ENCODE data around the gene ZZZ3.
A peak's percentile ranks its signal among the peaks of the same experiment; 100 is the strongest.

The ZZZ3 gene

GRCh38 chr1:77683160-77684148, 996 bp upstream of the ZZZ3 start (continued):
- TF ChIP-seq ZBTB11 (tag by site-specific recombination; conservative IDR thresholded peaks at IDR 0.05; ENCODE audit: low read depth) (peak; percentile 97), FEZF1 (tag by site-specific recombination; IDR thresholded peaks at IDR 0.05) (peak; percentile 20; the same call in 1 of the 2 replicates), ZBTB6 (tag by site-specific recombination; IDR thresholded peaks at IDR 0.05) (0 out of 2 replicates have a peak, but pooled peaks have one; percentile 36), GLI2 (tag by site-specific recombination; IDR thresholded peaks at IDR 0.05; ENCODE audit: borderline replicate concordance, low read depth) (no peak), ATF2 (tag by site-specific recombination; IDR thresholded peaks at IDR 0.05; ENCODE audit: low read depth) (no peak), ZNF501 (tag by site-specific recombination; IDR thresholded peaks at IDR 0.05) (peak; percentile 86), ZNF473 (tag by site-specific recombination; IDR thresholded peaks at IDR 0.05) (no peak), ZNF391 (tag by site-specific recombination; IDR thresholded peaks at IDR 0.05; ENCODE audit: borderline replicate concordance, low read depth) (no peak; the same call in 1 of the 2 replicates), ZNF561 (tag by site-specific recombination; IDR thresholded peaks at IDR 0.05; ENCODE audit: borderline replicate concordance) (peak; percentile 80; the same call in 1 of the 2 replicates), ZNF658 (tag by site-specific recombination; IDR thresholded peaks at IDR 0.05) (no peak), ZNF544 (tag by site-specific recombination; IDR thresholded peaks at IDR 0.05) (no peak), ZNF560 (tag by site-specific recombination; IDR thresholded peaks at IDR 0.05; ENCODE audit: borderline replicate concordance) (no peak), ZNF610 (tag by site-specific recombination; IDR thresholded peaks at IDR 0.05; ENCODE audit: borderline replicate concordance) (peak; percentile 52; the same call in 1 of the 2 replicates), YY2 (tag by site-specific recombination; IDR thresholded peaks at IDR 0.05) (no peak), ZNF776 (tag by site-specific recombination; IDR thresholded peaks at IDR 0.05; ENCODE audit: borderline replicate concordance) (no peak), ZNF600 (tag by site-specific recombination; IDR thresholded peaks at IDR 0.05) (peak; percentile 82), ZBTB17 (tag by site-specific recombination; IDR thresholded peaks at IDR 0.05) (peak; percentile 95), ZNF704 (tag by site-specific recombination; IDR thresholded peaks at IDR 0.05) (no peak), ZNF777 (tag by site-specific recombination; IDR thresholded peaks at IDR 0.05; ENCODE audit: borderline replicate concordance) (no peak; the same call in 1 of the 2 replicates), TCF7L2 (IDR thresholded peaks at IDR 0.05; ENCODE audit: borderline replicate concordance, low read depth, low read length) (no peak), GFI1B (tag by site-specific recombination; IDR thresholded peaks at IDR 0.05) (no peak), ZNF645 (tag by site-specific recombination; IDR thresholded peaks at IDR 0.05) (no peak), ZNF404 (tag by site-specific recombination; IDR thresholded peaks at IDR 0.05) (no peak), ZNF549 (tag by site-specific recombination; IDR thresholded peaks at IDR 0.05) (no peak), ZNF792 (tag by site-specific recombination; IDR thresholded peaks at IDR 0.05) (no peak), ZNF571 (tag by site-specific recombination; IDR thresholded peaks at IDR 0.05) (no peak), ZNF585B (tag by site-specific recombination; IDR thresholded peaks at IDR 0.05) (no peak), SALL2 (tag by site-specific recombination; IDR thresholded peaks at IDR 0.05; ENCODE audit: borderline replicate concordance) (no peak), ZXDB (tag by site-specific recombination; IDR thresholded peaks at IDR 0.05) (peak; percentile 71; the same call in 1 of the 2 replicates), ZNF426 (tag by site-specific recombination; IDR thresholded peaks at IDR 0.05) (no peak), ZNF596 (tag by site-specific recombination; IDR thresholded peaks at IDR 0.05) (peak; percentile 42; the same call in 1 of the 2 replicates)

All from HEK293 (cell line).